IPS DF 6.9 (cell line): ENCODE results near the gene TSPAN18.

Experiments
- DNase-seq: peaks from one replicate; pipeline ENCODE4 v3.0.0-alpha.2; 2013; ENCODE audit warnings: low read depth, low spot score
- H3K27ac ChIP-seq: one replicate; pipeline ENCODE4 v1.5.1; 2013; ENCODE audit warnings: low read length, control low read depth
- H3K27me3 ChIP-seq: 2 replicates; pipeline ENCODE4 v1.6.1; 2013; ENCODE audit warnings: mild to moderate bottlenecking, low read length; ENCODE audit not compliant: control insufficient read depth, insufficient read depth
- H3K36me3 ChIP-seq: 2 replicates; pipeline ENCODE4 v1.6.1; 2013; ENCODE audit warnings: low read length; ENCODE audit not compliant: control insufficient read depth, insufficient read depth
- H3K4me1 ChIP-seq: 2 replicates; pipeline ENCODE4 v1.6.1; 2013; ENCODE audit warnings: low read length; ENCODE audit not compliant: control insufficient read depth, insufficient read depth
- H3K4me3 ChIP-seq: 2 replicates; pipeline ENCODE4 v1.5.1; 2013; ENCODE audit warnings: mild to moderate bottlenecking, low read length
- H3K9me3 ChIP-seq: 2 replicates; pipeline ENCODE4 v1.6.1; 2013; ENCODE audit warnings: low read length, inconsistent platforms; ENCODE audit not compliant: control insufficient read depth, insufficient read depth
- WGBS: extraction: QIAGEN DNeasy Blood & Tissue Kit; methylation state at CpG from one replicate; pipeline ENCODE4 v1.1.7; 2013; ENCODE audit warnings: mixed read lengths, missing lambda C conversion rate; ENCODE audit not compliant: insufficient read length, insufficient coverage; 5-methylcytosine and 5-hydroxymethylcytosine counted together

Gene TSPAN18

DNA sequence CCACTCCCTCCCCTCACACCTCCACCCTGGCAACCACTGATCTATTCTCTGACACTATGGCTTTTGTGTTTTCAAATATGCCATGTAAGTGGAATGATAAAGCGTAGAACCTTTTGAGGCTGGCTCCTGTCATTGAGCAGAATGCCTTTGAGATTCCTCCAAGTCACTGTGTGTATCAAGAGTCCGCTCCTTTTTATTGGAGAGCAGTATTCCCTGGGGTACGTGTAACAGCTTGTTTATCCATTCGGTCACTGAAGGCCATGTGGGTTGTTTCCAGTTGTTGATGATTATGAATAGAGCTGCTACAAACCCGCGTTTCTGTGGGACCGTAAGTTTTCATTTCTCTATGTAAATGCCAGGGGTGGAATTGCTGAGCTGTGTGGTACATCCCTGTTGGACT, 213.6 kb downstream of the TSPAN18 start:
- no peak overlapping the region for H3K27ac ChIP-seq

DNA sequence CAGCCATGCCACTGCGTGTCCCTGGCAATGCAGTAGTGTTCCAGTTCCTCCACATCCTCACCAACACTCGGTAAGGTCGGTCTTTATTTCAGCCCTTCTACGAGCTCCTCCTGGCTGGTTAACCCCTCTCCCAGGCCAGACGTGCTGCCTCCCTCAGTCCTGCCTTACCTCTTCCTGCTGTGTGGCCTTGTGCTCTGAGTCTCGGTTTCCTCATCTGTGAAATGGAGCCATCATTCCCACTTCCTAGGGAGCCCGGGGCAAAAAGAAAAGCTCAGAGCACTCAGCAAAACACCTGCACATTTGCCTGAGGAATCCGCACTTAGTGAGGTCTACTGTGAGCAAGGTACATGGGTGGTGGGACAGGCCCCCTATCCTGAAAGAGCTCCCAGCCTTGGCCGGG, 214.1 kb downstream of the TSPAN18 start:
- no CpG with 5 or more reads among the region's 9 CpGs for WGBS
- no peak overlapping the region for H3K4me3 ChIP-seq

More for the DNA sequence above, 213.6 kb downstream of the TSPAN18 start:
- Histone ChIP-seq H3K36me3 (0 out of 2 replicates have a peak, but pooled peaks cover 4% of the 10 kb centered on the region), H3K4me3 (no peak overlapping the region), H3K9me3 (no peaks in the 10 kb centered on the region), H3K4me1 (peaks cover 17% of the 10 kb centered on the region), H3K27me3 (no peaks in the 10 kb centered on the region)
- DNase-seq = no peak
- no CpG with 5 or more reads among the region's 7 CpGs for WGBS

DNA sequence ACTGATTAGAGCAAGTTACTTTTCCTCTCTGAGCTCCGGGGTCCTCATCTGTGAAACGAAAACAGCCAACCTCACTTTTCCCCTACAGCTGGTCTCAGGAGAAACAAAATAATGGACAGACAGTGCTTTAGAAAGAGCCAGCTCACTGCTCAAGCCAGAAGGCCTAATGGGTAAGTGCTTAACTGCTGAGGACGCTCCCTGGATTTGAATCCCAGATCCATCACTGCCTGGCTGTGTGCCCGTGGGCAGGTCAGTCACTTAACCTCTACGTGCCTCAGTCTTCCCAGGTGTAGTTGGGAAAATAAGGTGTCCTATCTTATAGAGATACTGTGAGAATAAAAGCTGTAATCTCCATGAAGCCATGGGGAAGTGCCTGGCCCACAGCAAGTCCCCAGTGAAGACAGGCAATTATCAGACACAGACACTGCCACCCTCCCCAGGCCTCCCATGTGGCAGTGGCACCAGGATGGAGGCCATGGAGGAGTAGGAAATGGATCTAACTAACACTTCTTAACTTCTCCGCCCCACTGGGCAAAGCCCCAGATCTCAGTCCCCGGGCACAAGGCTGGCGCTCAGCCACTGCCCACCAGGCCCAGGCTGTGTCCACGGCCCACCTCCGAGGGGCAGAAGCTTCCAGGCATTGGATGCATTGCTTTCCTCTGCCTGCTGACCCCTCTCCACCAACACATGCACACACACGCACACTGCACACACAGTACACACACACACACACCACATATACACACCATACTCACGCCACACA, 214.7 kb downstream of the TSPAN18 start:
- 100% methylated on average over 2 of the region's 12 CpGs for WGBS
- no peak overlapping the region for H3K27ac ChIP-seq
- no peak overlapping the region for H3K4me3 ChIP-seq
- peaks cover 17% of the 10 kb centered on the region for H3K4me1 ChIP-seq
- 0 out of 2 replicates have a peak, but pooled peaks cover 4% of the 10 kb centered on the region for H3K36me3 ChIP-seq
- DNase-seq = no peak
- no peaks in the 10 kb centered on the region for H3K27me3 ChIP-seq
- no peaks in the 10 kb centered on the region for H3K9me3 ChIP-seq

More for the DNA sequence above, 214.1 kb downstream of the TSPAN18 start:
- H3K9me3 ChIP-seq = no peaks in the 10 kb centered on the region
- H3K27me3 ChIP-seq = no peaks in the 10 kb centered on the region
- DNase-seq = no peak
- H3K27ac ChIP-seq = no peak overlapping the region
- peaks cover 17% of the 10 kb centered on the region for H3K4me1 ChIP-seq
- H3K36me3 ChIP-seq = 0 out of 2 replicates have a peak, but pooled peaks cover 4% of the 10 kb centered on the region

DNA sequence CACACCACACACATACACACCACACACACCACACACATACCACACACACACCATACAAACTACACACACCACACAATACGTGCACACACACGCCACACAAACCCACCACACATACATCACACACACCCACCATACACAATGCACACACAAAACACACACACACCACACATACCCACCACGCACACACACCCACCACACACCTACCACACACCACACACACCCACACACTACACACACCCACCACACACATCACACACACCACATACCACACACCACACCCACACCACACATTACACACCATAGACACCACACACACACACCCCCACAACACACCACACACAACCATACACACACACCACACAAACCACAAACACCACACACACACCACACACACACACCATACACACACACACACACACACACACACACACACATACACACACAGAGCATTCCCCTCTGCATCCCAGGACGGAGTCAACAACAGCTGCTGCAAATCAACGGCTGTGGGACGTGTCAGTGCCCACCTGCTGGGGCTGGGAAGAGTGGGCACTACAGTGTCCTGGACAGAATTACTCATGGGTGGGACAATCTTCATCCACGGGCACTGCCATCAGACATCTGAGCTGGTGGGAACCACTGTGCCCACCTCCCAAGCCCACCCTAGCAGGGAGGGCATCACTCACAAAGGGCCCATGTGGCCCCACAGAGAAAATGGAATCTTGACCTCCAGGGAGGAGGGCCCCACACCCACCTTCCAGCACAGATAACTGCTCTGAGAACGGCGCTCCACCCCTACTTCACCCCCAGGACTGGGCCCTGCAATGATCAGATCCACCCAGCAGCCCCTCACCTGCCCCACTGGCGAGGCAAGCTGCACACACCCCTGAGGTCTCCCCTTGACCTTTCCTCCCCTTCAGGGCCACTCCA, 215.5 kb downstream of the TSPAN18 start:
- 100% methylated on average over 3 of the region's 10 CpGs for WGBS
- peaks cover 11% of the 10 kb centered on the region for H3K4me1 ChIP-seq
- DNase-seq = no peak
- no peak overlapping the region for H3K4me3 ChIP-seq
- H3K9me3 ChIP-seq = no peaks in the 10 kb centered on the region
- H3K36me3 ChIP-seq = 0 out of 2 replicates have a peak, but pooled peaks cover 4% of the 10 kb centered on the region
- H3K27me3 ChIP-seq = no peaks in the 10 kb centered on the region
- H3K27ac ChIP-seq = no peak overlapping the region

DNA sequence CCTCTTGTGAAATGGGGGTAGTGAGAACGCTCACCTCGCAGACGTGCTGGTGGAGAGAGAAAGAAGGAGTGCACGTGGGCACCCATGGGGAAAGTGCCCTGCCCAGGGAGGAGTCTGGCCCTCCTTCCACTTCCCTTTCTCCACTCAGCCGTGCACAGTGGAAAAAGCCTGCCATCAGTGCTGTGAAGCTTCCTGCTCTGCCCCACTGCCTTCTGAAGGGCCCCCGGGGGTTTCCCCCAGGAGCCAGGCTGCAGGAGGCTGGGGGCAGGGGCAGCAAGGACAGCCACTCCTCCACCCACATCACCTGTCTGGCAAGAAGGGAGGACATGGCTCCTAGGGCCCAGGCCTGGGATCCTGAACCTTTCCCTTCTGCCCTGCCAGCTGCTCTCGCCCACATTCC, 216.4 kb downstream of the TSPAN18 start:
- no CpG with 5 or more reads among the region's 7 CpGs for WGBS
- H3K4me1 ChIP-seq = peaks cover 11% of the 10 kb centered on the region
- no peak for DNase-seq

DNA sequence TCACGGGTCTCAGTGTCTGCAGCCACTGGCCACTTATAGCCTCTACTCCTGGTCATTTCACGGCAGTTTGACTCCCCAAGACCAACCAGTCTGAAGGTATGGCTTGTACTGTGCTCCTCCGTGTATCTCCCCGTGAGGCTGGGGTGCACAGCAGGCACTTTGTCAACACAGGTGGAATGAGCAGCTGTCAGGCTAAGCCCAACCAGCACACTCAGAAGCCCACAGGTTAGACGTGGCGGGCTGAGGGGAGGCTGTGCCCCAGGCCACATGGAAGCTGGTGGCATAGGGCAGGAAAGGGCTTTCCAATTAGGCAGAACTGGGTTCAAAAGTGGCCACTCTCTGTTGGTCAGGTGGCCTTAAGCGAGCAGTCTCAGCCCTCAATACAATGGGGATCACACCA, 216.9 kb downstream of the TSPAN18 start:
- peaks cover 9% of the 10 kb centered on the region for H3K4me1 ChIP-seq
- H3K4me3 ChIP-seq = no peak overlapping the region
- H3K9me3 ChIP-seq = no peaks in the 10 kb centered on the region
- no peak for DNase-seq
- WGBS = no CpG with 5 or more reads among the region's 7 CpGs
- 0 out of 2 replicates have a peak, but pooled peaks cover 4% of the 10 kb centered on the region for H3K36me3 ChIP-seq
- no peaks in the 10 kb centered on the region for H3K27me3 ChIP-seq
- H3K27ac ChIP-seq = no peak overlapping the region

More for the DNA sequence above, 216.4 kb downstream of the TSPAN18 start:
- Histone ChIP-seq H3K27me3 (no peaks in the 10 kb centered on the region), H3K9me3 (no peaks in the 10 kb centered on the region), H3K27ac (no peak overlapping the region), H3K4me3 (no peak overlapping the region), H3K36me3 (0 out of 2 replicates have a peak, but pooled peaks cover 4% of the 10 kb centered on the region)

DNA sequence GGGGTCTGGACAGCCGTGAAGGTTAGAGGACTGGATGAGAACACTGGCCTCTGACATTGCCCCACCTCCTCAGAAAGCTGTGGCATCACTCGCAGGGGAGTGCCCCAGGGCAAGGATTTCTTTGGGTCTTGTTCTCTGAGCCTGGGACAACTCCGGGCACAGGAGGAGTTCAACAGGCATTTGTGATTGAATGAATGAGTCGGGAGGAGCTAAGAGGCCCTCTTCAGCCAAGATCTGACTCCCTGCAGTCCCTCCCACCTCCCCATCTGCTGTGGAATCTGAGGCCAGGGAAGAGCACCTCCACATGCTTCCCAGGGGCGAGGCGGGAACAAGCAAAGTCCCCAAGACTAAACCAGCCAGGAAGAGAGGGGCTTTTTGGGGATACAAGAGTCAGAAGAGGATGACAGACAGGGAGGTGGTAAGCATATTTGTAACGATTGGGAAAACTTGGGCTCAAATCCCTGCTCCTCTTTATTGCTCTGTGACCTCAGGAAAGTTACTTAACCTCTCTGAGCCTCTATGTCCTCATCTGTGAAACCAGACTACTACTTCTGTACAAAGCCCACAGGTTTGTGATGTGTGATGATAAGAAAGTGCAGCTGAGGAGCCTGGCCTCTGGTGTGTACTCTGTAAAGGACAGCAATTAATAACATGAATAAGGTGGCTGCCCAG, 217.6 kb downstream of the TSPAN18 start:
- no peak for DNase-seq
- H3K36me3 ChIP-seq = 0 out of 2 replicates have a peak, but pooled peaks cover 4% of the 10 kb centered on the region
- H3K27ac ChIP-seq = no peak overlapping the region
- no CpG with 5 or more reads among the region's 7 CpGs for WGBS
- H3K4me3 ChIP-seq = no peak overlapping the region
- no peaks in the 10 kb centered on the region for H3K27me3 ChIP-seq
- H3K9me3 ChIP-seq = no peaks in the 10 kb centered on the region
- peaks cover 9% of the 10 kb centered on the region for H3K4me1 ChIP-seq

DNA sequence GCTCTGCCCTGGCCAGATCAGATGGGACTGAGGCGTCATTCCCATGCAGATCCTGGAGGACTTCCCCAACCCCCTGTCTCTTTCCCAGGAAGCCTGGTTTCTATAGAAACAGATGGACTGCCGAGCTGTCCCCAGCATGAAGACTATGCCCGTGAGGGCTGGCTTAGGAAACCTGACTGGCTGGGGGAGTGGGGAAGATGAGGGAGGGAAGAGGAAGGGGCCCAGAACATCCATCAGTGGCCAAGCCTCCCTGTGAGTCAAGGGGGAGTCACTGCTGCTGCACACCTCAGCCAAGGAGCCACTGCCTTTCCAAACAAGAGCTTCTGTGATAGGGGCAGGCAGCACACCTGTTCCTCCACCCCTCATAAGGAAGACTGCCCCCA, 218.1 kb downstream of the TSPAN18 start:
- H3K27me3 ChIP-seq = no peaks in the 10 kb centered on the region
- H3K4me3 ChIP-seq = no peak overlapping the region
- H3K4me1 ChIP-seq = peaks cover 9% of the 10 kb centered on the region
- WGBS = no CpG with 5 or more reads among the region's 3 CpGs
- H3K27ac ChIP-seq = no peak overlapping the region
- no peaks in the 10 kb centered on the region for H3K9me3 ChIP-seq
- no peak for DNase-seq
- H3K36me3 ChIP-seq = 0 out of 2 replicates have a peak, but pooled peaks cover 4% of the 10 kb centered on the region

DNA sequence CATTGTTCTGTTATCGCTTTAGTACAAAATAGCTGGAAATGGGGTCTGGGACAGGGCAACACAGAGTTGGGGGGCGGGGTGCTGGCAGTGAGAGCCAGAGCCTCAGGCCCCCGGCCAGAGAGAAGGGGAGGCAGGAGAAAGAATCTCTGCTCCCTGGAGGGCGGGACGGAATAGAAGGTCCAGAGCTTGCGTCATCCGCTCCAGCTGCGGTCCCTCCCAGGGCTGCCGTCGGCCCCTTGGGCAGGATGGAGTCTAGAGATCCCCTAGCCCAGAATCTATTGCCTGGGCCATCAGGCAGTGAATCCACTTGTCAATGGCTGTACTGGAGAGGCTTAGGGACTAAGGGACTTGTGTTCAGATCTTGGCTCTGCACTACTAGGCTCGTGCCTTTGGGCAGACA, 218.9 kb downstream of the TSPAN18 start:
- no peak overlapping the region for H3K4me3 ChIP-seq
- H3K9me3 ChIP-seq = no peaks in the 10 kb centered on the region
- H3K4me1 ChIP-seq = peaks cover 9% of the 10 kb centered on the region
- DNase-seq = no peak
- no peak overlapping the region for H3K27ac ChIP-seq
- H3K36me3 ChIP-seq = 0 out of 2 replicates have a peak, but pooled peaks cover 4% of the 10 kb centered on the region
- no peaks in the 10 kb centered on the region for H3K27me3 ChIP-seq
- WGBS = no CpG with 5 or more reads among the region's 11 CpGs

DNA sequence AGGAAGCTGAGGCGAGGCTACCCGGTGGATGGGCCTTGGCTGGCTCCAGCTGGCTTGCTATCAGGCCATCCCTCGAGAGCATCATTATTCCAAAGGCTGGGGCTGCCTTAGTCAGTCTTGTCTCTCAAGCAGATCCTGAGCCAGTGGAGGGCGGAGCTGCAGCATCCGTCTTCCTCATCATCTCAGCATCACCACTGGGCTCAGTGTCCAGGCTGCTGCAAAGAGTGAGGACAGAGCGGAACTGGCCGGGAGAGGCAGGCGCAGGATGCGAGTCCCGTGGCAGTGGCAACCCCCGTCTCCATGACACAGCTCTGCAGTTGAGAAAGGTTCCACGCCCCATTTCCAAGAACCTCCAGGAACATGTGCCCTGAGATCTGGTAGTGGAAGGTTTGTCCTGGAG, 219.5 kb downstream of the TSPAN18 start:
- no peaks in the 10 kb centered on the region for H3K27me3 ChIP-seq
- no peak overlapping the region for H3K27ac ChIP-seq
- DNase-seq = no peak
- H3K36me3 ChIP-seq = 0 out of 2 replicates have a peak, but pooled peaks cover 4% of the 10 kb centered on the region
- H3K4me1 ChIP-seq = peaks cover 9% of the 10 kb centered on the region
- no peaks in the 10 kb centered on the region for H3K9me3 ChIP-seq
- no CpG with 5 or more reads among the region's 12 CpGs for WGBS
- H3K4me3 ChIP-seq = no peak overlapping the region
